H1 (cell line): ENCODE data around the gene LAIR2. TPM values are rescaled to one million over a fixed set of nuclear protein-coding genes. Genes with fewer than 3 reads are reported as not detected.

Experiments
- ZNF274 ChIP-seq: IDR thresholded peaks from 2 replicates; pipeline ENCODE4 v1.7.0; 2012; ENCODE audit warnings: low read length, borderline replicate concordance; ENCODE audit errors: extremely low read depth
- polyA plus RNA-seq, 7 experiments: library from polyadenylated mRNA; depleted of rRNA in 3 of 7; stranded (reverse) in 5 of 7; unstranded in 2 of 7; fragments of >200 nt in 5 of 7; fragments of 200-250 nt in 2 of 7; gene quantifications; 1 replicate in 5 of 7; 2 replicates in 1 of 7; 4 replicates in 1 of 7; pipeline versions ENCODE4 v1.2.1 to v1.2.3, GENCODE V29; 2011 to 2013; ENCODE audit warnings: missing spikeins in 2 of 7, mixed read lengths in 2 of 7
- total RNA-seq: library from RNA; stranded (reverse); fragmentation: NEBNext Ultra II Directional; extraction: Animal tissue kit (Norgen Biotek cat#: 25700); gene quantifications from 2 replicates; pipeline ENCODE4 v1.2.1, GENCODE V29; 2021

The LAIR2 gene
- total and polyA plus RNA-seq, 2 of the 8 experiments (the other 6 are each of a cell fraction or from before 2014, with no cell fraction given), result not detected

GRCh38 chr19:54462655-54463530, 39.7 kb upstream of the LAIR2 start (continued):
- TF ChIP-seq ZNF274, result no peak
